ENCODE measurements around the gene CDC42EP2. TPM values are rescaled to one million over a fixed set of nuclear protein-coding genes. Genes with fewer than 3 reads are reported as not detected.

CDC42EP2 gene, protein sequence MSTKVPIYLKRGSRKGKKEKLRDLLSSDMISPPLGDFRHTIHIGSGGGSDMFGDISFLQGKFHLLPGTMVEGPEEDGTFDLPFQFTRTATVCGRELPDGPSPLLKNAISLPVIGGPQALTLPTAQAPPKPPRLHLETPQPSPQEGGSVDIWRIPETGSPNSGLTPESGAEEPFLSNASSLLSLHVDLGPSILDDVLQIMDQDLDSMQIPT
- total RNA-seq = 1 to 10 TPM; 1.4 to 2.3 TPM

- H3K27me3 Mint-ChIP-seq (ENCODE audit: low read depth) = peaks cover 21% of the 10 kb centered on the region
- no peak within 1 kb of the TSS for H3K27ac Mint-ChIP-seq
- DNase-seq = peak; percentile 68 to 82
- ATAC-seq (replicated peaks in 1 of 2) = peak; percentile 91 to 93
- peak within 1 kb of the TSS; percentile 77 to 80 for H3K4me3 Mint-ChIP-seq
- H3K4me1 Mint-ChIP-seq (ENCODE audit: low read depth) = peaks cover 16% of the 10 kb centered on the region
- H3K9me3 Mint-ChIP-seq = no peaks in the 10 kb centered on the region
- H3K36me3 Mint-ChIP-seq (ENCODE audit: insufficient read depth in 2 of 2) = no peaks in the 10 kb centered on the region
Measured at GRCh38 chr11:65314501-65315203, at the start of gene CDC42EP2. Gene CDC42EP2 (plus strand): TSS chr11:65314866. CDS start chr11:65320899, 6,033 bp downstream.

GRCh38 chr11:65266210-65266609 is 48.5 kb upstream of the CDC42EP2 start:
- Mint-ChIP-seq H3K27ac (no peak overlapping the region), H3K36me3 (ENCODE audit: insufficient read depth in 2 of 2) (peaks cover 13 to 43% of the 10 kb centered on the region in 2 donors)
- no peak for DNase-seq

GRCh38 chr11:65274735-65275682 is 39.7 kb upstream of the CDC42EP2 start:
- Mint-ChIP-seq H3K4me3 (no peak overlapping the region), H3K27ac (no peak overlapping the region), H3K9me3 (no peaks in the 10 kb centered on the region), H3K27me3 (ENCODE audit: low read depth) (no peaks in the 10 kb centered on the region), H3K4me1 (ENCODE audit: low read depth) (peaks cover 16% of the 10 kb centered on the region), H3K36me3 (ENCODE audit: insufficient read depth in 2 of 2) (peaks cover 9 to 29% of the 10 kb centered on the region in 2 donors)
- peak; percentile 31 to 34 for DNase-seq
- ATAC-seq (replicated peaks in 1 of 2) = peak; percentile 49 to 52

More at GRCh38 chr11:65266210-65266609, 48.5 kb upstream of the CDC42EP2 start:
- Mint-ChIP-seq H3K9me3 (no peaks in the 10 kb centered on the region), H3K4me3 (no peak overlapping the region), H3K27me3 (ENCODE audit: low read depth) (no peaks in the 10 kb centered on the region), H3K4me1 (ENCODE audit: low read depth) (peaks cover 47% of the 10 kb centered on the region)
- no peak for ATAC-seq (replicated peaks in 1 of 2)

DNA sequence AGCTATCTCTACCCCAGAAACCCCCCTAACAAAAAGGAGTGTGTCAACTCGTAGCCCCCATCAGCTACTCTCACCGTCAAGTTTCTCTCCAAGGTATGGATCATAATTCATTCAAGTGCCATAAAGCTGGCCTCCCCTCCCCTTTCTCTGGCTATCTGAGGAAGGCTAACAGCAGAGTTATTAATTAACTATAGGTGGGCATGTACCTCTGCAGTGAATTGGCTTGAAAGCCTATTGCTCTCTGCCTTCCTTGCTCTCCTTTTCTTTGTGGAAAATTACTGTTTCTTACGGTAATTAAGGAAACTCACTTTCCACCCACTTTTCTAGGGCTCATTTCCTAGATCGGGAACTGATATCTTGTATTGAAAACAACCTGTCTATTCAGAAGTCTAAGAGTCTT is 38.8 kb upstream of the CDC42EP2 start:
- H3K4me1 Mint-ChIP-seq (ENCODE audit: low read depth) = peaks cover 21% of the 10 kb centered on the region
- ATAC-seq (replicated peaks in 1 of 2) (no peak), DNase-seq (no peak)
- no peak overlapping the region for H3K4me3 Mint-ChIP-seq
- H3K27ac Mint-ChIP-seq = peak overlapping the region; percentile 24
- peaks cover 4 to 25% of the 10 kb centered on the region in 2 donors for H3K36me3 Mint-ChIP-seq (ENCODE audit: insufficient read depth in 2 of 2)
- H3K27me3 Mint-ChIP-seq (ENCODE audit: low read depth) = no peaks in the 10 kb centered on the region
- H3K9me3 Mint-ChIP-seq = no peaks in the 10 kb centered on the region

- DNase-seq (no peak), ATAC-seq (replicated peaks in 1 of 2) (no peak)
- Mint-ChIP-seq H3K36me3 (ENCODE audit: insufficient read depth in 2 of 2) (peaks cover 5 to 31% of the 10 kb centered on the region in 2 donors), H3K27me3 (ENCODE audit: low read depth) (no peaks in the 10 kb centered on the region), H3K27ac (no peak overlapping the region), H3K4me3 (no peak overlapping the region), H3K9me3 (no peaks in the 10 kb centered on the region), H3K4me1 (ENCODE audit: low read depth) (peaks cover 21% of the 10 kb centered on the region)
Measured at GRCh38 chr11:65277631-65278277, 36.9 kb upstream of the CDC42EP2 start.

DNA sequence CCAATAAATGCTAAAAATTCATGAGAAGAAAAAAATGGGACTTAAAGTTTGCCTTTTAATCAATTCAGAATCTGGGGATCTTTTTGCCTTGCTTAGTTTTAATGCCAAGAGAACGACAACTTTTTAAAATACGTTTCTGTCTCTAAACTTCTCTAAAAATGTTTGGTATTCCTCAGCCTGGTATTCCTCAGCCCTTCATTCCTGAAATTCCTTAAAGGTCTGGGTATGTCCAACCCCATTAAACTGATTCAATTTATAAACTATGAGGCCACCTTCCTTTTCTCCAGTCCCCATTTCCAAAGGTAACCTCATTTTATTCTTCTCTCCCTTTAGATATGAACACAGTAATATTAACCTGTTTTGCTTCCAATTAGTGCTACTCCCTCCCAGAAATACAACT is 36.3 kb upstream of the CDC42EP2 start:
- no peak overlapping the region for H3K4me3 Mint-ChIP-seq
- ATAC-seq (replicated peaks in 1 of 2) (no peak), DNase-seq (no peak)
- peaks cover 21% of the 10 kb centered on the region for H3K4me1 Mint-ChIP-seq (ENCODE audit: low read depth)
- no peaks in the 10 kb centered on the region for H3K9me3 Mint-ChIP-seq
- H3K27ac Mint-ChIP-seq = no peak overlapping the region
- H3K36me3 Mint-ChIP-seq (ENCODE audit: insufficient read depth in 2 of 2) = peaks cover 5 to 32% of the 10 kb centered on the region in 2 donors
- no peaks in the 10 kb centered on the region for H3K27me3 Mint-ChIP-seq (ENCODE audit: low read depth)

DNA sequence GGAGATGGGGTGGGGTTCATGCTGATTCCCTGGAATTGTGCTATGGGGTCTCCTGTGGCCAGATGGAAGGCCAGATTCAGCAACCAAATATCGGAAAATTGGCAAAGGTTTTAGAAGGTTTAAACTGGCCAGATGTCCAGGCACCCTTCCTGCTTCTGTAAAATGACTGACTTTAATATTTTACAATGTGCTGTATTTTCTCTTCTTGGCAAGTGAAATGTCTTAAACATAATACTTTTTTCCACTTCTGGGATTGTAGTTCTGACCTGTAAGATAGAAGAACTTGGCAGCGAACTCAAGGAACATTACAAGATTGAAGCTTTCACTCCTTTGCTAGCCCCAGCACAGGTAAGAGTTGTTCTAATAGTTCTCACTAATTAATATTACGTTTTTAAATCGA is 35.4 kb upstream of the CDC42EP2 start:
- Mint-ChIP-seq H3K27ac (peak overlapping the region; percentile 83), H3K36me3 (ENCODE audit: insufficient read depth in 2 of 2) (peaks cover 5 to 37% of the 10 kb centered on the region in 2 donors), H3K4me1 (ENCODE audit: low read depth) (peaks cover 21% of the 10 kb centered on the region), H3K9me3 (no peaks in the 10 kb centered on the region), H3K4me3 (peak overlapping the region in 1 of 2 donors; percentile 47), H3K27me3 (ENCODE audit: low read depth) (no peaks in the 10 kb centered on the region)
- ATAC-seq (replicated peaks in 1 of 2) = no peak
- DNase-seq = no peak

DNA sequence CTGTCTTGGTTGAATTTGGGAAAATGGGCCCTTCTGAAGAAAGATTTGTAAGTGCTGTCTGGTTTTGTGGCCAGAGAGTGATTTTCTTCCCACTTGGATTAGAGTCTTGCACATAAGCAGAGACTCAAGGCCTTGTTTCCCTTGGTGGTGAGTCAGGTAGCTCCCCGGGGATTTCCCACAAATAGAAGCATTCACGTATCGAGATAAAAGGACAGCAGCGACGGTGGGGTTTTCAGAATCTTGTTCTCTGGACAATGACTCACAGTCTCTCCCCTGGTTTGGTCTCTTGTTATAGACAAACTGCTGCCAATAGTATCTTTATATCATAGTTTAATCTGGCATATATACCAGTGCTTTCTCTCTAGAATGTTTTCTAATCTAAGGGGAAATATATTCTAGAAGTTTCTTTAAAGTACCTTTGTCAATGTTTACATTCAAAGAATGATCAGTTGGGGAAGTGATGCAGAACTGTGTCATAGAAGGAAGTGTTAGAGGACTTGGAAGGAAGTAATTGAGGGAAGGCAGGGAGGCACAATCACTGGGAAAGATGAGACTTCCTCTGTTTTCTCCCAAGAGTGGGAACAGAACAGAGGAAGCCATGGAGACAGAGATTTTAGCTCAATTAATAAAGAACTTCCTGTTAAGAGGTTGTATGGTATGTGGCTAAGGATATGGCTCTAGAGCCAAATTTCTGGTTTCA is 34.8 kb upstream of the CDC42EP2 start:
- peaks cover 21% of the 10 kb centered on the region for H3K4me1 Mint-ChIP-seq (ENCODE audit: low read depth)
- H3K36me3 Mint-ChIP-seq (ENCODE audit: insufficient read depth in 2 of 2) = peaks cover 5 to 37% of the 10 kb centered on the region in 2 donors
- H3K27ac Mint-ChIP-seq = peak overlapping the region; percentile 83
- peak overlapping the region; percentile 0 to 47 for H3K4me3 Mint-ChIP-seq
- no peaks in the 10 kb centered on the region for H3K9me3 Mint-ChIP-seq
- no peaks in the 10 kb centered on the region for H3K27me3 Mint-ChIP-seq (ENCODE audit: low read depth)
- ATAC-seq (replicated peaks in 1 of 2) = peak; percentile 95 to 96
- DNase-seq = peak; percentile 58 to 67

GRCh38 chr11:65280646-65281045 is 34.0 kb upstream of the CDC42EP2 start:
- H3K9me3 Mint-ChIP-seq = no peaks in the 10 kb centered on the region
- no peak overlapping the region for H3K27ac Mint-ChIP-seq

GRCh38 chr11:65286686-65287085 is 28.0 kb upstream of the CDC42EP2 start:
- Mint-ChIP-seq H3K4me3 (no peak overlapping the region), H3K27ac (no peak overlapping the region), H3K4me1 (ENCODE audit: low read depth) (no peaks in the 10 kb centered on the region), H3K27me3 (ENCODE audit: low read depth) (no peaks in the 10 kb centered on the region), H3K9me3 (no peaks in the 10 kb centered on the region), H3K36me3 (ENCODE audit: insufficient read depth in 2 of 2) (peaks cover 12 to 36% of the 10 kb centered on the region in 2 donors)
- no peak for DNase-seq
- no peak for ATAC-seq (replicated peaks in 1 of 2)

More at GRCh38 chr11:65280646-65281045, 34.0 kb upstream of the CDC42EP2 start:
- Mint-ChIP-seq H3K27me3 (ENCODE audit: low read depth) (no peaks in the 10 kb centered on the region), H3K4me3 (no peak overlapping the region), H3K4me1 (ENCODE audit: low read depth) (peaks cover 21% of the 10 kb centered on the region), H3K36me3 (ENCODE audit: insufficient read depth in 2 of 2) (peaks cover 5 to 38% of the 10 kb centered on the region in 2 donors)
- DNase-seq (no peak), ATAC-seq (replicated peaks in 1 of 2) (no peak)

DNA sequence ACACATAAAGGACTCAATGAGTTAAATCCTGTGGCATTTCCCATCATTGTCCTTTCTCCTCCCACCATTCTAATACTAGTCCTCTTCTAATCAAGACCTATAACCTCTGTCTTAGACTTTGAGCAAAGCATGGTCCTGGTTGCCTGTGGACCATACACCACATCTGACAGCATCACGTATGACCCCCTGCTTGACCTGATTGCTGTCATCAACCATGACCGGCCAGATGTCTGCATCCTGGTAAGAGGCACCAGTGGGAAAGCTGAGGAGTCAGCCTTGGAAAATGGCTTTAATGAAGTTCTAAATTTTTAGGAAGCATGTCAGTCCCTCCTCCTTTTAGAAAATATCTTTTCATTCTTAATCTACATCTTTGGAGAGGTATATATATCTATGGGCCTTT is 27.1 kb upstream of the CDC42EP2 start:
- H3K27me3 Mint-ChIP-seq (ENCODE audit: low read depth) = no peaks in the 10 kb centered on the region
- no peaks in the 10 kb centered on the region for H3K4me1 Mint-ChIP-seq (ENCODE audit: low read depth)
- H3K27ac Mint-ChIP-seq = no peak overlapping the region
- no peak for DNase-seq
- no peak overlapping the region for H3K4me3 Mint-ChIP-seq
- peaks cover 12 to 32% of the 10 kb centered on the region in 2 donors for H3K36me3 Mint-ChIP-seq (ENCODE audit: insufficient read depth in 2 of 2)
- H3K9me3 Mint-ChIP-seq = no peaks in the 10 kb centered on the region
- ATAC-seq (replicated peaks in 1 of 2) = no peak

Measured in activated T-cell treated with anti-CD3 and anti-CD28 coated beads, Interleukin-2, amount 50 U/mL, for 72 hours (primary cell).